Chondrocyte (in vitro differentiated cells): ENCODE data around the gene DCX. TPM values are rescaled to one million over a fixed set of nuclear protein-coding genes. Genes with fewer than 3 reads are reported as not detected.

Experiments used
- DNase-seq: peaks from one replicate; pipeline ENCODE4 v3.0.0; 2021; ENCODE audit warnings: mixed read lengths, low spot score
- H3K27ac Mint-ChIP-seq: one replicate; pipeline ENCODE4 v1.8.0; 2021; ENCODE audit warnings: mild to moderate bottlenecking, moderate library complexity, mixed read lengths; ENCODE audit not compliant: unreplicated experiment
- H3K27me3 Mint-ChIP-seq: 2 replicates; pipeline ENCODE4 v1.8.0; 2021; ENCODE audit warnings: low read depth, mixed read lengths
- H3K36me3 Mint-ChIP-seq: 2 replicates; pipeline ENCODE4 v1.8.0; 2021; ENCODE audit warnings: low read depth, mixed read lengths
- H3K4me1 Mint-ChIP-seq: 2 replicates; pipeline ENCODE4 v1.8.0; 2021; ENCODE audit warnings: low read depth, mild to moderate bottlenecking, mixed read lengths
- H3K4me3 Mint-ChIP-seq: one replicate; pipeline ENCODE4 v1.8.0; 2021; ENCODE audit warnings: mild to moderate bottlenecking, moderate library complexity, mixed read lengths; ENCODE audit not compliant: unreplicated experiment
- H3K9me3 Mint-ChIP-seq: 2 replicates; pipeline ENCODE4 v1.8.0; 2021; ENCODE audit warnings: low read depth, mixed read lengths
- CTCF ChIP-seq: fragments of 200-600 bp; sonication (generic); IDR thresholded peaks from 2 replicates; pipeline ENCODE4 v1.5.0; 2021; ENCODE audit warnings: antibody characterized with exemption, mild to moderate bottlenecking, moderate library complexity
- total RNA-seq: library from RNA; stranded (reverse); gene quantifications from 3 replicates; pipeline ENCODE4 v1.2.1, GENCODE V29; 2021

Gene DCX
- total RNA-seq, 1 donor from 2014 or later, result not detected

GRCh38 chrX:111257733-111258132, 154.3 kb downstream of the DCX start:
- H3K9me3 Mint-ChIP-seq, result no peaks in the 10 kb centered on the region
- no peaks in the 10 kb centered on the region for H3K36me3 Mint-ChIP-seq
- H3K27me3 Mint-ChIP-seq, result no peaks in the 10 kb centered on the region
- H3K27ac Mint-ChIP-seq, result no peak overlapping the region
- no peak for DNase-seq
- H3K4me3 Mint-ChIP-seq, result no peak overlapping the region
- TF ChIP-seq CTCF, result no peak
- no peaks in the 10 kb centered on the region for H3K4me1 Mint-ChIP-seq

- H3K9me3 Mint-ChIP-seq, result no peaks in the 10 kb centered on the region
- H3K4me1 Mint-ChIP-seq, result no peaks in the 10 kb centered on the region
- no peaks in the 10 kb centered on the region for H3K36me3 Mint-ChIP-seq
- H3K27me3 Mint-ChIP-seq, result peaks cover 3% of the 10 kb centered on the region
- no peak overlapping the region for H3K27ac Mint-ChIP-seq
- H3K4me3 Mint-ChIP-seq, result no peak overlapping the region
- no peak for TF ChIP-seq CTCF
- DNase-seq, result no peak
Measured at GRCh38 chrX:111254896-111255693, 156.9 kb downstream of the DCX start.

GRCh38 chrX:111244235-111244750, 167.7 kb downstream of the DCX start:
- Mint-ChIP-seq H3K4me1 (no peaks in the 10 kb centered on the region), H3K36me3 (no peaks in the 10 kb centered on the region), H3K4me3 (no peak overlapping the region), H3K9me3 (no peaks in the 10 kb centered on the region), H3K27me3 (peaks cover 18% of the 10 kb centered on the region), H3K27ac (no peak overlapping the region)
- TF ChIP-seq CTCF, result peak; percentile 81
- no peak for DNase-seq

Other genes with a start within 250 kb of the DCX start
- 0.13 to 0.29 TPM (median 0.17 TPM) in 3 replicates for gene CAPN6, start 141.7 kb downstream of the DCX start, total RNA-seq
- gene SERTM2, start 99.5 kb upstream of the DCX start, total RNA-seq, result not detected in 3 replicates